ENCODE results near the gene SLC6A7.

The SLC6A7 gene

GRCh38 chr5:150189728-150190502 lies at the start of gene SLC6A7:
Gene SLC6A7, plus strand, starts transcription at chr5:150190062. Its CDS starts 266 bp downstream, at chr5:150190328.
- no peak for DNase-seq (ENCODE audit: low read depth in 2 of 2)

DNA sequence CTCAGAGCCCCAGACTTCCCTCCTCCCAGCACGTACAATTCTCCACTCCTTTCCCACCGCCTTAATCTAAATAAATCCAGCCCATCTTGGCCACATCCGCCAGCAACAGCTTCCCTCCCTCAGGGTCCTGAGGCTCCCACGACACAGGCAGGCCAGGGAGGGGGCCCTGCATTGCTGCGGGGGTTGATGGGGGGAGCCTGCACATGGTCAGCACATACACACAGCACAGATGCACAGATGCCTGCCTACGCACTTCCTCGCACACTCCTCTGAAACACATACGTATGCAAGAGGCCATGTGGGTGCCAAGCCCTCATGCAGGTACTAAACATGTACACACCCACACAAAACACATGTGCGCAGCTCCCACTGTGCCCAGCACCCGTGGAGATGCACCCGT lies 49.0 kb upstream of the SLC6A7 start:
- DNase-seq (ENCODE audit: low read depth in 2 of 2) = no peak

DNA sequence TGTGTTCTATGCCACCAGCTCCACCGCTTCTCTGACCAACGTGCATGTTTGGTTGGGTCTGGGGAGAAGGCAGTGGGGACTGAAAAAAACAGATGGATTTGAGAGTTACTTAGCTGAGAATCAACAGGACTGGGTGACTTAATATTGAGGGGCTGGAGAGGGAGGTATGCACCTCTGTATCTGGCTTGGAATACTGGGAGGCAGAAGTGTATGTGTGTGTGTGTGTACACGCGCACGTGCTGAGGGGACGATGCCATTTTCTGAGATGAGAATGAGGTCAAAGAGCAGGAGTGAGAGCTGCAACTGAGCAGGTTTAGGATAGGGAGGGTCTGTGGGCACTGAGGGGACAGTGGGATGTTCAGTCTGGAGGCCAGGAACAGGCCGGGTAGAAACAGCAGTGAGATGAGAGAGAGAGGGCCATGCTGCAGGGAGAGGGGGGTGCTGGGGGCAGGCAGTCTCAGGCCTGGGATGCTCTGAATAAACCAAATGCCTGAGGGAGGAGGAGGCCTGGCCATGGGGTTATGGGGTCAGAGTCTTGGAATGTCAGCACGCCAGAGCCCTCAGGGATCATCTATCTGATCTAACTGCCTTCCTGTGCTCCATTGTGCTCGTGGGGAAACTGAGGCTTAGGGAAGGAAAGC lies 48.2 kb upstream of the SLC6A7 start:
- no peak for DNase-seq (ENCODE audit: low read depth in 2 of 2)

DNA sequence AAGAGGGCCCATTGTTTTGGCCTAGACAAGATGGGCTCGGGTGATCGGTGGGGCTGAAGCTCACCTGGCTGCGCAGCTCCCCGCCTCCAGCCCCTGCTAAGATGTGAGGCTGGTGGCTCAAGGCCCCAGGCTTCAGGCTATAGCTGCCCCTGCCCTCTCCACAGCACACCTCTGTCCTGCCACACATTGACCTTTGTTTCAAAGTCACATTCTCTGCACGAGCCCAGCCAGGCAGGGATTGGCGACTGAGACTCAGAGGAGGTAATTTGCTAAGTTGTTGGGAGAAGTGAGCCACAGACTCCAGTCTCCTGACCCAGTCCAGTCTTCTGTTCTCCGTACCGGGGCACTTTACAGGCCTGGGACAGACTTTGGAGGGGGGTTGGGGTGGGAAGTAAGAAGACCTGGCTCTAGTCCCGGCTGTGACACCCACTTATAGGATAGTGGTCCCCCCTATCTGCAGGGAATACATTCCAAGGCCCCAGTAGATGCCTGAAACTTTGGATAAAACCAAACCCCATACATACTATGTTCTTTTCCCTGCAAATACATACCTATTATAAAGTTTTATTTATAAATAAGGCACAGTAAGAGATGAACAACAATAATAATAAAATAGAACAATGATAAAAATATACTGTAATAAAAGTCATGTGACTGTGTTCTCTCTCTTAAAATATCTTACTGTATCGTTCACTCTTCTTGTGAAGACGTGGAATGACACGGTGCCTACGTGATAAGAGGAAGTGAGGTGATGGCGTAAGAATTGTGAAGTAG lies 47.5 kb upstream of the SLC6A7 start:
- DNase-seq (ENCODE audit: low read depth in 2 of 2) = no peak

DNA sequence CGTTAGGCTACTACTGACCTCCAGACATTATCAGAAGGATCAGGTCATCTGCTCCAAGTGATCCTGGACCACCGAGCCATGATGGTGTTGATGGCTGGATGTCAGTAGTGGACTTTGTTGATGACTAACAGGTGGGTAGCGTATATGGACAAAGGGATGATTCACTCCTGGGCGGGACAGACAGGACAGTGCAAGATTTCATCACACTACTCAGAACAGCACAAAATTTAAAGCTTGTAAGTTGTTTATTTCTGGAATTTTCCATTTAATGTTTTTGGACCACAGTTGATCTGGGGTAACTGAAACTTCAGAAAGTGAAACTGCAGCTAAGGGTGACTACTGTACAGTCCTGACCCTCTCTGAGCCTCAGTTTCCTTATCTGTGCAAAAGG lies 46.9 kb upstream of the SLC6A7 start:
- no peak for DNase-seq (ENCODE audit: low read depth in 2 of 2)

GRCh38 chr5:150143350-150144245 lies 46.3 kb upstream of the SLC6A7 start:
- no peak for DNase-seq (ENCODE audit: low read depth in 2 of 2)

GRCh38 chr5:150144246-150144801 lies 45.5 kb upstream of the SLC6A7 start:
- DNase-seq (ENCODE audit: low read depth in 2 of 2) = no peak

DNA sequence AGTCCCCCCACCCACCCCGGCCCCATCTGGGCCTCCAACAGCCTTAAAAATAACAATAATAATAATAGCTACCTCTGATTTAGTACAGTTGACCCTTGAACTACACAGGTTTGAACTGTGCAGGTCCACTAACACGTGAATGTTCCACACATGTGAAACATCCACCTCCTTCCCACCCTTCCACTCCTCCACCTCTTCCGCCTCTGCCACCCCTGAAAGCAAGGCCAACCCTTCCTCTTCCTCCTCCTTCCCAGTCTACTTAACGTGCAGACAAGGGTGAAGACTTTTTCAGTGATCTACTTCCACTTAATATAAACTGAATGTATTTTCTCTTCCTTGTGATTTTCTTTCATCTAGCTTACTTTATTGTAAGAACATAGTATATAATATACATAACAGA lies 45.0 kb upstream of the SLC6A7 start:
- no peak for DNase-seq (ENCODE audit: low read depth in 2 of 2)

GRCh38 chr5:150146235-150146634 lies 43.6 kb upstream of the SLC6A7 start:
- DNase-seq (ENCODE audit: low read depth in 2 of 2) = no peak

DNA sequence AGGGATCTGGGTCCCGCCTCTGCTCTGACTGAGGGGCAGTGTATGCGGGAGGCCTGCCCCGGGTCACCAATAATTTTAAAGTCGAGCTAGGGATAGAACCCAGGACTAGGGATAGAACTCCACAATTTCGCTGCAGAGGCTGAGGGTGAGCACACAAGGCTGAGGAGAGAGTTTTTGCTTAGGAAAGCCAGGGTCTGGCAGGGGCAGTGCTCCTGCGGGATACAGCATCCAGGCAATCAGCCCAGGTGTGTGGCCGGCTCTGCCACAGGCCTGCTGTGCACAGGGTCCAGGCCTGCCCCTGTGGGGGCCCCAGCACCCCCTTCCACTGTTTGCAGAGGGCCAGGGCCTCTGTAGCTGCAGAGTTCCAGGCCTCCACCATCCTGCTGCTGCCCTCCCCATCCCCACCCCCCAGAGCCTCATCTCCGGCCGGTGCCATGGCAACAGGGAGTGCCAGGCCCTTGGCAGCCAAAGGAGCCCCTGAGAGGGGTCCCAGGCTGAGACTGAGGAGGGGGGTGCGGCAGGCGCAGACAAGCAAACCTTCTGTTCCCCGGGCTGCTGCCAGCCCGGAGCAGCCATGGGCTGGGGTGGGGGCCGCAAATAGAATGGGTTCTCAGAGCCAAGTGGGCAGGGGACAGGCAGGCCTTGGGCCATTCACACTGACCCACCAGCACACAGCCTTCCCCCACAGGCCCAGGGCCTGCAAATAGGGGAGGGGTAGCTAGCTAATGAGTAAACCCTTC lies 42.8 kb upstream of the SLC6A7 start:
- DNase-seq (ENCODE audit: low read depth in 2 of 2) = no peak

- DNase-seq (ENCODE audit: low read depth in 2 of 2) = no peak
Observed at GRCh38 chr5:150147670-150148069, 42.2 kb upstream of the SLC6A7 start.

- DNase-seq (ENCODE audit: low read depth in 2 of 2) = no peak
Observed at GRCh38 chr5:150148117-150148927, 41.5 kb upstream of the SLC6A7 start.

DNA sequence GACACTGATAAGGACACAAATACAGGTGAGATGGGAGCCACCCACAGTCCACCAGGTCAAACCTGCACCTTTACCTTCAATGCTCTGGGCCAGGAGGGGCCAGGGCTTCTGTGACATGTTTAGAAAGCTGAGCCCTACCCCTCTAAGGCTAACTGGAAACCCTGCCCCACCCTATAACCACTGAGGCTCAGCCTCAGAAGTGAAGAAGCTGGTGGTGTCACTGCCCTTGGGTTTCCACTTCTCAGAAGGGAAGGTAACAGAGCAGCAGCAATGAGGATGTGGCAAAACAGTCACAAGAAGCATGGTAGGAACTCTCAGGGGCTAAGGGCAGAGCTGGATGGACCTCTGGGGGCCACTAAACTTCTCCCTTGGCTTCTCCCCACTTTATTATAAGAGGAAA lies 40.2 kb upstream of the SLC6A7 start:
- DNase-seq (ENCODE audit: low read depth in 2 of 2) = no peak

- no peak for DNase-seq (ENCODE audit: low read depth in 2 of 2)
Observed at GRCh38 chr5:150152636-150153462, 37.0 kb upstream of the SLC6A7 start.

GRCh38 chr5:150153483-150153882 lies 36.4 kb upstream of the SLC6A7 start:
- no peak for DNase-seq (ENCODE audit: low read depth in 2 of 2)

DNA sequence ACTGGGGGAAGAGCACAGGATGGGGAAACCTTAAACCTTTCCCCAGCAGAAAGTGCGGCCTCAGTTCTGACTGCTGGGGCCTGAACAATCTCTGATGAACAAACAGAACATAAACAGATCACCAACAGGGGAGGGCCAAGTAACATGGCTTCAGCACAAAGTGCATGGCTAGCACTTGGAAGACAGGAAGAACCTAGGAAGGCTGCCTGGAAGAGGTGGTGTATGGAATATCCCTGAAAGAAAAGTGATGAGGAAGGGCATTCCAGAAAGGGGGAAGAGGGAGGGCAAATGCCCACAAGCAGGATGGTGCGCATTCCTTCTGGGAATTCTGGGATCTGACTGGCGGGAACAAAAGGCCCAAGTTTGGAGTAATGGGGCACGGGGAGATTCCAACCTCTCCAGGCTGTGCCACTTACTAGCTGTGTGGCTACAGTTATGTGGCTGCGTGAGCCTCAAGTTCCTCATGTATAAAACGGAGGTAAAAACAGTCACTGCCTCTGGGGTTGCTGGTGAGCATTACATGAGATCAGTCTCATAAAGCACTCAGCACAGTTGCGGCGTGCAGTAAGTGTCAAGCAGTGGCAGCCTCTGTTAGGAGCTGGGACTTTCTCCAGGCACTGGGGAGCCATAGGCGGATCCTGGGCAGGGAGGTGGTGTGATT lies 35.8 kb upstream of the SLC6A7 start:
- DNase-seq (ENCODE audit: low read depth in 2 of 2) = no peak

DNA sequence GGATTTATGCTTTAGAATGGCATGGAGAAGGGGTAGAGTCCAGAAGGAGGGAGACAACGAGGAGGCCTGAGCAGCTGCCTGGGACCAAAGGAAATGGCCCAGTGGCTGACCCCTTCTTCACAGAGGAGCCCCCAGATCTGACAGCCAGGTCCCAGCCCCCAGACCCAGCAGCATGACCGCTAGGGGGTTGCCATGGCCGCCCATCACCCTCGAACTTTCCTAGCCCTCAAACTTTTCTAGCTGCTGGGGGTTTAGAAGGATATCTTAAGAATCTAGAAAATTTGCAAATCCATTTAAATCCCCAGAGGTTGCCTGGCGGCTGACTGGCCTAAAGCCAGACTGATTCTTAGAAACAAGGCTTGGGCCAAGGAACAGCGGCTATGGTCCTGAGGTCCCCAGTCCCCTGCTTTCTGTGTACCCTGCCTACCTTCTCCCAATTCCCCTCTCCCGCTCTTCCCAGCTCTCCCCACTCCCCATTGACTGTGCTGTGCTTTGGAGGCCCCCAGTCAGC lies 35.2 kb upstream of the SLC6A7 start:
- DNase-seq (ENCODE audit: low read depth in 2 of 2) = no peak
